NCI-H524 (cell line): ENCODE data around the gene SPTB.

Experiments used
- DNase-seq, 2 experiments: peaks; one replicate each; lab custom pipeline; 2025; lab: John Stamatoyannopoulos, UW

The SPTB gene

GRCh38 chr14:64748995-64749714 is 130.6 kb downstream of the SPTB start:
- DNase-seq, result no peak

GRCh38 chr14:64748521-64748920 is 131.2 kb downstream of the SPTB start:
- DNase-seq, result no peak

- DNase-seq, result no peak
Observed at GRCh38 chr14:64747327-64747726, 132.4 kb downstream of the SPTB start.

GRCh38 chr14:64746298-64747250 is 133.1 kb downstream of the SPTB start:
- DNase-seq, result no peak

- DNase-seq, result no peak
Observed at GRCh38 chr14:64745511-64746091, 134.1 kb downstream of the SPTB start.

GRCh38 chr14:64743061-64743460 is 136.6 kb downstream of the SPTB start:
- no peak for DNase-seq

GRCh38 chr14:64741961-64742360 is 137.7 kb downstream of the SPTB start:
- no peak for DNase-seq

GRCh38 chr14:64741200-64741599 is 138.5 kb downstream of the SPTB start:
- no peak for DNase-seq

GRCh38 chr14:64738281-64738804 is 141.4 kb downstream of the SPTB start:
- no peak for DNase-seq

- DNase-seq, result no peak
Observed at GRCh38 chr14:64737391-64738280, 142.1 kb downstream of the SPTB start.

- no peak for DNase-seq
Observed at GRCh38 chr14:64736271-64737169, 143.2 kb downstream of the SPTB start.

- peak; percentile 94 to 99 for DNase-seq
Observed at GRCh38 chr14:64734990-64735389, 144.7 kb downstream of the SPTB start.

GRCh38 chr14:64733899-64734298 is 145.8 kb downstream of the SPTB start:
- no peak for DNase-seq

GRCh38 chr14:64733321-64733720 is 146.4 kb downstream of the SPTB start:
- DNase-seq, result no peak

GRCh38 chr14:64732536-64733120 is 147.1 kb downstream of the SPTB start:
- no peak for DNase-seq

GRCh38 chr14:64732066-64732465 is 147.6 kb downstream of the SPTB start:
- no peak for DNase-seq

- DNase-seq, result no peak
Observed at GRCh38 chr14:64731141-64731581, 148.5 kb downstream of the SPTB start.

GRCh38 chr14:64730681-64731080 is 149.0 kb downstream of the SPTB start:
- no peak for DNase-seq

GRCh38 chr14:64730061-64730440 is 149.7 kb downstream of the SPTB start:
- DNase-seq, result no peak
